Progenitor cell of endocrine pancreas (in vitro differentiated cells): ENCODE data around the gene TMEM98. TPM values are rescaled to one million over a fixed set of nuclear protein-coding genes. Genes with fewer than 3 reads are reported as not detected.
A peak's percentile ranks its signal among the peaks of the same experiment; 100 is the strongest.
"Not testable (repeated sequence)": the region's sequence is repeated elsewhere in the genome, so short reads cannot be mapped to it uniquely, and the experiment has no call there.

ENCODE experiments used
- DNase-seq: peaks from one replicate; pipeline ENCODE4 v3.0.0; 2021; ENCODE audit warnings: low spot score; ENCODE audit not compliant: unreplicated experiment
- H3K27ac Mint-ChIP-seq: 2 replicates; pipeline ENCODE4 v1.8.0; 2021; ENCODE audit warnings: mild to moderate bottlenecking, moderate library complexity, mixed read lengths
- H3K27me3 Mint-ChIP-seq: 2 replicates; pipeline ENCODE4 v1.8.0; 2021; ENCODE audit warnings: mixed read lengths
- H3K36me3 Mint-ChIP-seq: 2 replicates; pipeline ENCODE4 v1.8.0; 2022; ENCODE audit warnings: mixed read lengths; ENCODE audit not compliant: insufficient read depth
- H3K4me1 Mint-ChIP-seq: 2 replicates; pipeline ENCODE4 v1.8.0; 2021; ENCODE audit warnings: low read depth, mixed read lengths
- H3K4me3 Mint-ChIP-seq: 2 replicates; pipeline ENCODE4 v1.8.0; 2021; ENCODE audit warnings: low read depth, mild to moderate bottlenecking, moderate library complexity, mixed read lengths
- H3K9me3 Mint-ChIP-seq: 2 replicates; pipeline ENCODE4 v1.8.0; 2021; ENCODE audit warnings: low read depth, mixed read lengths
- CTCF ChIP-seq: fragments of 200-600 bp; sonication (generic); IDR thresholded peaks from one replicate; pipeline ENCODE4 v1.5.0; 2021; ENCODE audit warnings: antibody characterized with exemption, mild to moderate bottlenecking; ENCODE audit not compliant: unreplicated experiment
- total RNA-seq: library from RNA; stranded (reverse); gene quantifications from 2 replicates; pipeline ENCODE4 v1.2.1, GENCODE V29; 2021

The TMEM98 gene
- total RNA-seq, 1 donor from 2014 or later: 181 TPM

GRCh38 chr17:32958418-32958817, 30.5 kb downstream of the TMEM98 start:
- Mint-ChIP-seq H3K4me3 (no peak overlapping the region), H3K27ac (no peak overlapping the region), H3K9me3 (no peaks in the 10 kb centered on the region), H3K36me3 (no peaks in the 10 kb centered on the region), H3K4me1 (peaks cover 25% of the 10 kb centered on the region), H3K27me3 (no peaks in the 10 kb centered on the region)
- no peak for DNase-seq
- TF ChIP-seq CTCF: no peak

- H3K27me3 Mint-ChIP-seq: no peaks in the 10 kb centered on the region
- H3K9me3 Mint-ChIP-seq: no peaks in the 10 kb centered on the region
- TF ChIP-seq CTCF: no peak
- H3K27ac Mint-ChIP-seq: no peak overlapping the region
- H3K4me3 Mint-ChIP-seq: no peak overlapping the region
- DNase-seq: no peak
- H3K36me3 Mint-ChIP-seq: no peaks in the 10 kb centered on the region
- peaks cover 25% of the 10 kb centered on the region for H3K4me1 Mint-ChIP-seq
Observed at GRCh38 chr17:32960815-32961214, 32.9 kb downstream of the TMEM98 start.

- H3K36me3 Mint-ChIP-seq: no peaks in the 10 kb centered on the region
Observed at GRCh38 chr17:32962320-32962711, 34.4 kb downstream of the TMEM98 start.

GRCh38 chr17:32964541-32964940, 36.6 kb downstream of the TMEM98 start:
- Mint-ChIP-seq H3K27ac (no peak overlapping the region), H3K4me3 (no peak overlapping the region), H3K36me3 (no peaks in the 10 kb centered on the region), H3K9me3 (no peaks in the 10 kb centered on the region), H3K4me1 (peaks cover 21% of the 10 kb centered on the region), H3K27me3 (no peaks in the 10 kb centered on the region)
- no peak for DNase-seq
- TF ChIP-seq CTCF: no peak

More at GRCh38 chr17:32962320-32962711, 34.4 kb downstream of the TMEM98 start:
- Mint-ChIP-seq H3K4me1 (peaks cover 21% of the 10 kb centered on the region), H3K27me3 (no peaks in the 10 kb centered on the region), H3K9me3 (no peaks in the 10 kb centered on the region), H3K4me3 (peak overlapping the region; percentile 5), H3K27ac (peak overlapping the region; percentile 92)
- TF ChIP-seq CTCF: no peak
- no peak for DNase-seq

GRCh38 chr17:32969231-32969630, 41.3 kb downstream of the TMEM98 start:
- not testable (repeated sequence) for H3K4me3 Mint-ChIP-seq, H3K36me3 Mint-ChIP-seq, H3K27ac Mint-ChIP-seq, DNase-seq, H3K4me1 Mint-ChIP-seq, H3K27me3 Mint-ChIP-seq
- peaks cover 11% of the 10 kb centered on the region for H3K9me3 Mint-ChIP-seq

- TF ChIP-seq CTCF: no peak
- peaks cover 11% of the 10 kb centered on the region for H3K9me3 Mint-ChIP-seq
- no peak overlapping the region for H3K4me3 Mint-ChIP-seq
Observed at GRCh38 chr17:32970281-32970680, 42.3 kb downstream of the TMEM98 start.

More at GRCh38 chr17:32970281-32970680, 42.3 kb downstream of the TMEM98 start:
- Mint-ChIP-seq H3K36me3 (peaks cover 1% of the 10 kb centered on the region), H3K4me1 (peaks cover 7% of the 10 kb centered on the region), H3K27me3 (no peaks in the 10 kb centered on the region), H3K27ac (no peak overlapping the region)
- no peak for DNase-seq
